Measurements from ENCODE around the gene TAC3. TPM values are rescaled to one million over a fixed set of nuclear protein-coding genes. Genes with fewer than 3 reads are reported as not detected.

Gene TAC3
- total and polyA plus RNA-seq, 2 of the 8 experiments (the other 6 are each of a cell fraction or from before 2014, with no cell fraction given) = 9.7 to 45.3 TPM

DNA sequence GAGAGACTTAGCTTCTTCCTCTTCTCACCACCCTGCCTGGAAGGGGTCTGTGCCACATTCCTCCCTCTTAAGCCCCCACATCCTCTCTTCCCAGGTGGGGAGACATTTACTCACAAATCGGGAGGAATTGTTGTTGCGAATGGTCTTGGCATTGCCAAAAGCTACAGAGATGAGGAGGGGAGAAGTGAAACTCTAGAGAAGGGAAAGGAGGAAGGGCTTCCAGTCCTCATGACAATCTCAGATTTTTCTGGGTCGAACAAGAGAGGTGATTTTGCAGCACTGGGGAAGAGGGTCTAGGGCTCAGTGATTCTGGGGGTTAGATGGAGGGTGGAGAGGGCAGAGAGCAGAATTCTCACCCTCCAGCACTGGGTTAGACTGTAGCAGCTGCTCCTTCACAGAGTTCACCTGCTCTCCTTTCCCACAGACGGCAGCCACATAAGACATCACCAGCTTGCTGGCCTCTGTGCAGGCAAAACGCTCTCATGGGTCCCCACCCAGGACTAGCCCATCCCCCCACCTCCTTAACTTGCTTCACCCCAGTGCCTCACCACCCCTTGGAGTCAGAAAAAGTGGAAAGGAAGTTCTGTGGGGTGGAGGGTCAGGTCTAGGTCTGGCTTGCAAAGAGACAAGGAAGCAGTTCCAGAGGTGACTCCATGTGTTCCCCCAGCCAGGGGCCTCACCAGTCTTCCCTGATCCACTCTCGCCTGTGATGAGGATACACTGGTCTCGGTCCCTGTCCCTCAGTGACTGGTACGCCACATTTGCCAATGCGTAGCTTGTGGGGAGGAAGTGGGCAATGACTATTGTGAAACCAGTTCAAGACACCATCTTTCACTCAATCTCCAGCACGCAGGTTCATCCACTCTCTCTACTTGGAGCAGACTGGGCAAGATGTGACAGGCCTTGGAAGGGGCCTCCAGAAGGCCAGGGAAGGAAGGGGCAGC lies 30.9 kb upstream of the TAC3 start:
- Histone ChIP-seq H4K20me1 (replicated peaks in 1 of 2; ENCODE audit: control insufficient read depth in 1 of 2, insufficient read depth in 2 of 2, low read length in 2 of 2) (no peaks in the 10 kb centered on the region), H4K5ac (ENCODE audit: insufficient read length, low read depth, low read length) (no peak overlapping the region), H3K79me1 (ENCODE audit: low read depth, low read length) (no peaks in the 10 kb centered on the region), H4K8ac (ENCODE audit: extremely low read depth, insufficient read depth, low read length) (no peak overlapping the region; the same call in 1 of the 2 replicates), H3K4ac (replicated peaks; ENCODE audit: insufficient read length, low read depth, low read length) (no peak overlapping the region), H2BK12ac (ENCODE audit: low read depth, low read length) (no peak overlapping the region), H2BK5ac (ENCODE audit: low read depth, low read length) (no peak overlapping the region), H2BK15ac (ENCODE audit: low read length) (no peak overlapping the region), H3K4me3 (ENCODE audit: extremely low read depth in 1 of 4, insufficient read depth in 2 of 4, low read depth in 3 of 4, low read length in 4 of 4) (no peak overlapping the region), H3K18ac (ENCODE audit: extremely low read depth, low read length) (no peak overlapping the region), H3K9ac (replicated peaks in 1 of 4; ENCODE audit: extremely low read depth in 1 of 4, low read depth in 3 of 4, low read length in 3 of 4) (no peak overlapping the region), H3K14ac (ENCODE audit: insufficient read length) (no peak overlapping the region), H3K23me2 (ENCODE audit: low read depth, low read length) (no peaks in the 10 kb centered on the region), H3K36me3 (ENCODE audit: control insufficient read depth in 2 of 4, insufficient read depth in 4 of 4, low read length in 3 of 4) (no peaks in the 10 kb centered on the region), H3K27ac (ENCODE audit: low read depth, low read length) (no peak overlapping the region), H2BK120ac (replicated peaks; ENCODE audit: low read depth, low read length) (no peak overlapping the region), H2AK5ac (ENCODE audit: low read depth, low read length) (no peak overlapping the region), H3K56ac (replicated peaks; ENCODE audit: insufficient read length, low read depth, low read length) (no peak overlapping the region), H3K4me2 (ENCODE audit: insufficient read depth in 1 of 2, low read depth in 2 of 2, low read length in 2 of 2) (no peak overlapping the region), H3K4me1 (replicated peaks in 1 of 4; ENCODE audit: control insufficient read depth in 3 of 4, insufficient read depth in 4 of 4, low read length in 3 of 4) (no peaks in the 10 kb centered on the region), H3K27me3 (replicated peaks in 1 of 4; ENCODE audit: control insufficient read depth in 3 of 4, extremely low read depth in 1 of 4, insufficient read depth in 3 of 4, low read length in 3 of 4) (no peaks in the 10 kb centered on the region), H3K23ac (ENCODE audit: insufficient read length) (no peak overlapping the region), H3K9me3 (ENCODE audit: insufficient read depth in 2 of 2, low read depth in 1 of 2, low read length in 1 of 2) (no peaks in the 10 kb centered on the region), H3K79me2 (ENCODE audit: control insufficient read depth in 1 of 2, insufficient read depth in 2 of 2, low read length in 2 of 2) (no peaks in the 10 kb centered on the region), H2BK20ac (ENCODE audit: low read length) (no peak overlapping the region), H4K91ac (replicated peaks; ENCODE audit: insufficient read length, low read length) (no peak overlapping the region), H2AFZ (ENCODE audit: low read length) (no peak overlapping the region)
- FAIRE-seq (no peak), DNase-seq (ENCODE audit: low read depth in 1 of 2, low spot score in 2 of 2) (no peak)
- 91% methylated on average over 10 of the region's 10 CpGs; no CpG with 5 or more reads in 1 of the 2 experiments for WGBS, 2 experiments (ENCODE audit: extremely low coverage in 1 of 2, insufficient coverage in 1 of 2, insufficient read length in 1 of 2, insufficient replicate concordance in 2 of 2, low coverage in 1 of 2, low lambda C conversion rate in 2 of 2, missing lambda C conversion rate in 1 of 2)
- ChIA-PET POLR2A (ENCODE audit: partially characterized antibody) (interaction anchor here (1.0 to 3.5 kb wide), 4 partner anchors 10 to 83 kb away, joined by 3 to 11 read pairs (median 4); no protein-coding TSS in a partner anchor), CTCF (ENCODE audit: partially characterized antibody) (interaction anchor here (0.6 to 7.5 kb wide), 11 partner anchors 9 to 536 kb away, joined by 3 to 77 read pairs (median 4); partner anchors contain the start of gene STAT6)
- TF ChIP-seq JUND (IDR thresholded peaks at IDR 0.05; ENCODE audit: low read length) = no peak
- TF ChIP-seq HDAC6 (IDR thresholded peaks at IDR 0.05; ENCODE audit: low read depth, low read length) = no peak
- no peak for TF ChIP-seq FOSL1 (IDR thresholded peaks at IDR 0.05; ENCODE audit: insufficient read depth, low read depth, low read length)
- no peak for TF ChIP-seq RXRA (IDR thresholded peaks at IDR 0.05; ENCODE audit: insufficient read depth, low read depth, low read length)
- TF ChIP-seq CBX5 (IDR thresholded peaks at IDR 0.05; ENCODE audit: low read depth, low read length) = no peak
- TF ChIP-seq PHF8 (conservative IDR thresholded peaks at IDR 0.05; ENCODE audit: low read depth, low read length) = no peak
- TF ChIP-seq KDM5A (IDR thresholded peaks at IDR 0.05; ENCODE audit: low read length) = no peak
- TF ChIP-seq SIX5 (IDR thresholded peaks at IDR 0.05; ENCODE audit: low read depth, low read length) = no peak
- no peak for TF ChIP-seq SP2 (IDR thresholded peaks at IDR 0.05; ENCODE audit: low read length)
- TF ChIP-seq YY1 (IDR thresholded peaks at IDR 0.05; ENCODE audit: low read depth, low read length) = no peak
- TF ChIP-seq SAP30 (IDR thresholded peaks at IDR 0.05; ENCODE audit: insufficient read depth, insufficient replicate concordance, low read length) = no peak
- no peak for TF ChIP-seq GTF2F1 (IDR thresholded peaks at IDR 0.05; ENCODE audit: borderline replicate concordance, low read depth, low read length)
- TF ChIP-seq SP4 (IDR thresholded peaks at IDR 0.05; ENCODE audit: low read length) = no peak

All from H1 (cell line).